NCI-H1930 (cell line): Measurements from ENCODE around the gene PLS1.
A peak's percentile ranks its signal among the peaks of the same experiment; 100 is the strongest.
"Not testable (repeated sequence)": the region's sequence is repeated elsewhere in the genome, so short reads cannot be mapped to it uniquely, and the experiment has no call there.

Source experiments
- DNase-seq, 2 experiments: peaks; one replicate each; lab custom pipeline; 2025; lab: John Stamatoyannopoulos, UW

The PLS1 gene, protein sequence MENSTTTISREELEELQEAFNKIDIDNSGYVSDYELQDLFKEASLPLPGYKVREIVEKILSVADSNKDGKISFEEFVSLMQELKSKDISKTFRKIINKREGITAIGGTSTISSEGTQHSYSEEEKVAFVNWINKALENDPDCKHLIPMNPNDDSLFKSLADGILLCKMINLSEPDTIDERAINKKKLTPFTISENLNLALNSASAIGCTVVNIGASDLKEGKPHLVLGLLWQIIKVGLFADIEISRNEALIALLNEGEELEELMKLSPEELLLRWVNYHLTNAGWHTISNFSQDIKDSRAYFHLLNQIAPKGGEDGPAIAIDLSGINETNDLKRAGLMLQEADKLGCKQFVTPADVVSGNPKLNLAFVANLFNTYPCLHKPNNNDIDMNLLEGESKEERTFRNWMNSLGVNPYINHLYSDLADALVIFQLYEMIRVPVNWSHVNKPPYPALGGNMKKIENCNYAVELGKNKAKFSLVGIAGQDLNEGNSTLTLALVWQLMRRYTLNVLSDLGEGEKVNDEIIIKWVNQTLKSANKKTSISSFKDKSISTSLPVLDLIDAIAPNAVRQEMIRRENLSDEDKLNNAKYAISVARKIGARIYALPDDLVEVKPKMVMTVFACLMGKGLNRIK

DNA sequence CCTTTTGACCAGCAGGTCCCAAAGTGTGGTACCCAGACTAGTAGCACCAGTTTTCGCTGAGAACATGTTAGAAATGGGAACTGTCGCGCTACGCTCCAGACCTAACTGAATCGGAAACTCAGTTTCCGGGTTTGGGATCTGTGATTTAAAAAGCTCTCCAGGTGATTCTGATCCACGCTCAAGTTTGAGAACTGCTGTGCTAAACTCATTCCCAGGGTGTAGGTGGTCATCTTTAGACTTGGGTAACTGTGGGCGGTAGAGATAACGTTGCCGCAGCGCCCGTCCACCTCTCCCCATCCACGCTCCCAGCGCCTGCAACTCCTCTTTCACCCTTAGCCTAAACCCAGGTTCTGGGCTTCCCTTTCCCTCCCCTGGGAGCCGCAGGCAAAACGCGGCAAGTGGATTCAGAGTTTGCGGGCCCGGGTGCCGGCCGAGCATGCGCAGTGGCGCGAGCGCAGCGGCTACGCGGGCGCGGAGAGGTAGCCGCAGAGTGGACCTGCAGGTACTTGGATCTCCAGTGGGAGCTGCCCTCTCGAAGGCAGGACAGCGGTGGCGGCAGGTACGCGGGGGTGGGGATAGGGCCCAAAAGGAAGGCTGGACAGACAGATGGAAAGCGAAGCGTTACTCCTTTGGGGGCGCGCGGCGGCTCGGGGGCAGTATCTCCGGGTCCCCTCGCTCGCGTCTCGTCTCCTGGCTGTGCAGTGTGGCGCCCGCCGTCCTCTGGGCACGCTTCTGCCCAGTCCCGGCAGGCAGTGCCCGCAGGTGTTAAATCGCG, at the start of gene PLS1:
Gene PLS1 (plus strand): TSS at position 443 of the 775 bp plus-strand sequence. CDS start 67,845 bp downstream, outside the sequence.
- peak; percentile 89 for DNase-seq

DNA sequence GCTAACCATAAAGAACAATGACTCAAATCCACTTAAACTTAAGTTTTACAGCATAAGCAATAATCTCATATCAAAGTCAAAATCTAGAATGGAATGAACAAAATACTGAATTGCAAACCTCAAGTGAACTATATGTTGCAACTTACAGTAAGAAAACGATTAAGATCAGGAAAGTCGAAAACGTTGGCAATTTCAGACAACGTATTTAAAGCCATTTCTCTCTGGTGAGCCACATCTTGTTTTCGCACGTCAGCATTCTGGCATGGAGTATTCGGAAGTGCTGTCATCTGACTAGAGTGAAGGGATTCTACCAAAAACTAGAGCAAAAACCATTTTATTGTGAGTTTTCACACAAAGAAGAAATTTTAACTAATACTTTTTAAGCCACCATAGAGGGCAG, 46.2 kb upstream of the PLS1 start:
- no peak for DNase-seq

DNA sequence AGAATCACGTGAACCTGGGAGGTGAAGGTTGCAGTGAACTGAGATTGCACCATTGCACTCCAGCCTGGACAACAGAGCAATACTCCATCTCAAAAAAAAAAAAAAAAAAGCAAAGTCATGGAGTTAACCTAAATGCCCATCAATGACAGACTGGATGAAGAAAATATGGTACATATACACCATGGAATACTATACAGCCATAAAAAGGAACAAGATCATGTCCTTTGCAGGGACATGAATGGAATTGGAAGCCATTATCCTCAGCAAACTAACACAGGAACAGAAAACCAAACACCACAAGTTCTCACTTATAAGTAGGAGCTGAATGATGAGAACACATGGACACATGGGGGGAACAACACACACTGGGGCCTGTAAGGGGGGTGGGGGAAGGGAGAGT, 43.6 kb upstream of the PLS1 start:
- DNase-seq = not testable (repeated sequence)

DNA sequence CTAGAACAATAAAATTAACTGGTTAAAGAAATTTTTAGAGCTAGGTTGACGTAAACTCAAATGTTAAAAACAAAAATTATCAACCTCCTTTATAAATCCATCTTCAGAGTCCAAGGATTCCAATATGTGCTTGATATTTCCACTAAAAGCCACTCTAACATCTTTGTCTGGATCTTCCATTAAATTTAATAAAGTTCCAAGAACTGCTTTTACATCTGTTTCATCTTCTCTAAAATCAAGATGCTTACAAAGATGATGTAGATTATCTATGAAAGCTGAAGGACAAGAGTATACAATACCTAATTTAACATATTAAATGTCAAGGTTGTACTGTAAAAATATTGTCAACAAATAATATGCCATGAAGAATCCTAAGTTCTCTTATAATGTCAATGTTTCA, 42.5 kb upstream of the PLS1 start:
- DNase-seq = no peak

DNA sequence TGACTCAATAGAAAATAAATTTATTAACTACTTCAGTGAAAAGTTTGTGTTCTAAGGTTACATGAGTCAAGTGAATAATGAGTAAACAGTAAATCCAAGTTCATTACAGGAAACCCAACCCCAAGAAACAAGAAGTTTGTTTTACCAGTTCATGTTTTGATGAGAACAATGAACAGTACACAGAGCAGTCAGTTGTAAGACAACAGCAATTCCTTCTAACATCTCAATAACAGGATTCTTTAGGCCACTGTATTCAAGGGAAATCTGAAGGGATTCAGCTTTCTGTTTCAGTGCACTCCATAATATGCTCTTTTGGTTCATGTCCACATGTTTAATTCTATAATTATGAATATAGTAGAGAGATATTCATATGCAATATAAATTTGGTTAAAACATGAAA, 36.1 kb upstream of the PLS1 start:
- DNase-seq = no peak

DNA sequence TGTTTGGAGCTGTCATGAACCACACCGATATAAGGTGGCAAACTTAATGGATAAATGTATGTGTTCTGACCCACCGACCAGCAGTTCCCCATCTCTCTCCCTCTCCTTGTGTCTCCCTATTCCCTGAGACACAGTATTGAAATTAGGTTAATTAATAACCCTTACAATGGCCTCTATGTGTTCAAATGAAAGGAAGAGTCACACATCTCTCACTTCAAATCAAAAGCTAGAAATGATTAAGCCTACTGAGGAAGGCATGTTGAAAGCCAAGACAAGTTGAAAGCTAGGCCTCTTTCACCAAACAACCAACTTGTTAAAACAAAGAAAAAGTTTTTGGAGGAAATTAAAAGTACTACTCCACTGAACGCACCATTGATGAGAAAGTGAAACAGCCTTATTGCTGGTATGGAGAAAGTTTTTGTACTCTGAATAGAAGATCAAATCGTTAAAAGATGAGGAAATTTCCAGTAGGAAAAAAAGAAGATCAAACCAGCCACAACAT, 32.6 kb upstream of the PLS1 start:
- no peak for DNase-seq

DNA sequence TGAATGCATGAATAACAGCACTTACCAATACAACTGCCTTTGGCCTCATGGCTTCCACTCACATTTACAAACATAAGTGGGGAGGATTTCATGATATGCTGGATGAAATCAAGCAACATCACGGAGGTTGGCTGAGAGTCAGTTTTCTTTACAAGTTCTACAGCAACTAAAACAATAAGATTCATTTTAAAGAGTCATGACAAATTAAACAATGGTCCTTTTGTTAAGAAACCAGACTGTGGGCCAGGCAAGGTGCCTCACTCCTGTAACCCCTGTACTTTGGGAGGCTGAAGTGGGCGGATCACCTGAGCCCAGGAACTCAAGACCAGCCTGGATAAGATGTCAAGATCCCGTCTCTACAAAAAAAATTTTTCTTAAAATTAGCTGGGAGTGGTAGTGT, 30.1 kb upstream of the PLS1 start:
- DNase-seq = no peak

DNA sequence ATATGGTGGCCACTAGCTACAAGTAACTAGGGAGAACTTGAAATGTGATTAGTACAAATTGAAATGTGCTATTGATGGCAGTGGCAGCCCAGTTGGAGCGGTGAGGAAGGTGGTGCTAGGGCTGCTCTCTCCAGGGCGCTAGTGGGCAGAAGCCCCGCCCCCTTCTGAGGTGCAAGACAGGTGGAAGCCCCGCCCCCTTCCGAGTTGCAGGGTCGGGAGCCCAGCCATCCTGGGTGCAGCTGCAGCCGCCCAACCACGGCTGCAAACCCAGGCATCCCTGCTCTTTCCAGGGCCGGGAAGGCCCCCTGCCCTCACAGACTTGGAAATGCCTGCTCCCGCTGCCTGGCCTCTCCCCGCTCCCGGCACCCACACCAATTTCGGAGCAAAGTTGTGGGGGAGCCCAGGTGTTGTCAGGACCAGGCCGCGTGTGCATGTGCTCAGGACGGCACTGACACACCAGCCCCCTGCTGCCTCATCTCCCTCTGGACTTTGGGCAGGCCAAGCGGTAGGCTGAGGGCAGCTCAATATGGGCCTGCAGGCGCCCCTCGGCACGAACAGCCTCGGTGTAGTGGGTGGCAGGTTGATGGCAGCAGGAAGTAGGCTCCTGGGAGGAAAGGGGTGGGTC, 27.7 kb upstream of the PLS1 start:
- no peak for DNase-seq

DNA sequence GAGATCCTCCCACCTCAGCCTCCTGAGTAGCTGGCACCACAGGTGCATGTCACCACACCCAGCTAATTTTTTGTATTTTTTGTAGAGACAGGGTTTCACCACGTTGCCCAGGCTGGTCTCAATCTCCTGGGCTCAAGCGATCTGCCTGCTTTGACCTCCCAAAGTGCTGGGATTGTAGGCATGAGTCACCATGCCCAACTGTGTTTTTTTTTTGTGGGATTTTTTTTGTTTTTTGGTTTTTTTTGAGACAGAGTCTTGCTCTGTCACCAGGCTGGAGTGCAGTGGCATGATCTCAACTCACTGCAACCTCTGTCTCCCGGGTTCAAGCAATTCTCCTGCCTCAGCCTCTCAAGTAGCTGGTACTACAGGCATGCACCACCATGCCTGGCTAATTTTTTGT, 26.8 kb upstream of the PLS1 start:
- DNase-seq = not testable (repeated sequence)

DNA sequence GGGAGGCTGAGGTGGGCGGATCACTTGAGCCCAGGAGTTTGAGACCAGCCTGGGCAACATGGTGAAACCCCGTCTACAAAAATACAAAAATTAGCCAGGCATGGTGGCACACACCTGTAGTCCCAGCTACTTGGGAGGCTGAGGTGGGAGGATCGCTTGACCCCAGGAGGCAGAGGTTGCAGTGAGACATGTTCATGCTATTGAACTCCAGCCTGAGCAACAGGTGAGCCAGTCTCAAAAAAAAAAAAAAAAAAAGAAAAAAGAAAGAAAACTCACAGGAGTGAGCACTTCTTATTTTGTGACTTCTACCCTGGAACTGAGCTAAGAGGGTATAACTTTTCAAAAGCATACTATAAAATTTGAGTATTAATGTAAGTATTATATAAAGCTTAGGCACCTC, 22.0 kb upstream of the PLS1 start:
- not testable (repeated sequence) for DNase-seq

DNA sequence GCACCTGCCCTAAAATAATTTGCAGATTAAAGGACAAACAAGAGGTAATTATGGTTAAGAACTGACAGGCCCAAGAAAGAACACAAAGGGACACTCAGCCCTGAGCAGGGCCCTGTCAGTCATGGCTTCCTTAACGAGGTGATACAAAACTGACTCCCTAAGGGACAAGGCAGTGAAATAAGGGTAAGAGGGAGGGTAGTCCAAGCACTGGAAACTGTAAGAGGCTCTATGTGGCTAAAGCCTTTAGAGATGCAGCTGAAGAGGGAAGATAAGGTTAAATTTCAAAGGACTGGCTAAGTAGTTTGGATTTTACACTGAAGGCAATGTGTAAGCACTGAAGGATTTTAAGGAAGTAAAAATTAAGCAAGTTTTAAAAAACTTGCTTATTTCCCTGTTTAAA, 21.5 kb upstream of the PLS1 start:
- DNase-seq = peak in 1 of 2 experiments; percentile 13

DNA sequence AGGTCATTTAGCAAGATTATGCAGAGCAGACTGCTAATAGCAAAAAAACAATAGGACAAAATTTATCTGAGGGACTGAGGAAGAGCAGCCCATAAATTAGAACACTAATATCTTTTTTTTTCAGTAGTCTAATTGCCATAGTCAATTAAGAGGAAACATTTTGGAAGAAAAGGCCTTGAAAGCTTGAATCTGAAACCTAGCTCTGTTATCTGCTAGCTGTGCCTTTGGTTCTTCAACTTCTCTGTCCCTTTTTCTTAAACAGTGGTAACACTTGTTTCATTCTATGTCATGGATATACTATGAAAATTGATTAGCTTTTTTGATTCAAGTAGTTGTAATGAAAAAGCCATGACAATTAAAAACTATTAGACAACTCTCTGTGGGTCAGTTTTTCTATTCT, 19.4 kb upstream of the PLS1 start:
- no peak for DNase-seq

DNA sequence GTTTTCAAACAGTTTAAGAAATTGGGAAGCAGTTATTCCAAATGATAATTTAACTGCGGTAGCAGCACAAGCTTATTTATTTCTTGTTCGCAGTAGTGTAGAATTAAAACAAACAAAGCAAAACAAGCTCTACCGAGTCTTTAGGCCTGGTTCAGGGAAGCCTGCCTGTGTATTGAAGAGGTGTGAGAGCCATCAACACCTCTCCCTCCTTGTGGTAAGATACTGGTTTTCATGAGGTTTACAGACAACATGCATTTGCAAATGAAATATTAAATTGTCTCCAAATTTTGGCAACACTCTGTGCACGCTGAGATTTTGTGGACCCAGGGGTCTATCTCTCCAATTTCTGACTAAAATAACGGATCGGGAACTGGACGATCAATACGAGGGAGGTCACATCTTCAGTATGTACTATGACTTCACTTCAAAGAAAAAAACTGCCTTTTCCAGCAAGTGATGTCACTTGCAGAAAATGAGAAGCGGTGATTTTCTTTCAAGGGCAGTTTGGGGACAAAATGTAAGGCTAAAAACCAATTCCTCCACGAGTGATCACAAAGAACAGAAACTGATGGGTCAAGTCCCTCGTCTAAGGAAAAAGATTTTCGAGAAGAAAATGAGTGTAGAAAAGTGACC, 18.4 kb upstream of the PLS1 start:
- DNase-seq = no peak

DNA sequence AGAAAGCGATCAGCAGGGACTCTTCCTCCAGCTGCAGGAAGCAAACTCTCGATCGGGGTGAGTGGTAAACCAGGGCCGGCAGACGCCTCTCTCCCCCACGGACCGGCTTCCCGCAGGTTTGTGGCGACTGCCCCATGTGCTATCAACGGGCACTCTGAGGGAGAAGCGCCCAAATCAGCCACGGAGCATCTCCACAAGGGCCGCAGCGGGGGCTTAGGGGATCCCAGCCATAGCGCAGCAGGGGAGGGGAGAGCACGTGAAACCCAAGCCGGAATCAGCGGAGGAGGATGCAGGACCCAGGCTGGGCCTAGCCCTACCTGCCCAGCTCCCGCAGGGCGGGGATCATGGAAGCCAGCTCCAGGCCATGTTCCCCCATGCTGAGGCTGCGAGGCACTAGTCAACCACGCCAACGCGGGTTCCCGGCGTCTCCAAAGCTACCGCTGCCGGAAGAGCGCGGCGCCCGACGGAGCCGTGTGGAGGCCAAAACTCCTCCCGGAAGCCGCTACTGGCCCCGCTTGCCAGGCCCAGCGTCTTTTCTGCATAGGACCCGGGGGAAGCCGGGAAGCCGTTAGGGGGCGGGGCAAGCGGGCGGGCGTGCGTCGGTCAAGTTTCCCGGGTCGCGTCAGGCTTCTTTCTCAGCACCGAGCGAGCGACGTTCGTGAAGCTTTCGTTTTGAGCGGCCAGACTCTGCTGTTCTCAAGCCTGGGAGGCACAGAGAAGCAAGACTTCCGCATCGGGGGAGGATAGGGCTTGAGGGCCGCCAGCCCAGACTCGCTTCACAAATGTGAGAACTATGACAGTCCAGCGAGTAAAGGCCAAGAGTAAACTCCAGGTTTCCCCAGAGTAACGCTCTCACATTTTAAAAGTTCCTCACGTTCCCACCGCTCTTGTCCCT, 17.6 kb upstream of the PLS1 start, which contains the start of gene ATR:
Gene ATR (minus strand): TSS at position 405 of the 895 bp plus-strand sequence. CDS start 29 bp downstream, at position 376.
- DNase-seq = peak; percentile 89 to 92

DNA sequence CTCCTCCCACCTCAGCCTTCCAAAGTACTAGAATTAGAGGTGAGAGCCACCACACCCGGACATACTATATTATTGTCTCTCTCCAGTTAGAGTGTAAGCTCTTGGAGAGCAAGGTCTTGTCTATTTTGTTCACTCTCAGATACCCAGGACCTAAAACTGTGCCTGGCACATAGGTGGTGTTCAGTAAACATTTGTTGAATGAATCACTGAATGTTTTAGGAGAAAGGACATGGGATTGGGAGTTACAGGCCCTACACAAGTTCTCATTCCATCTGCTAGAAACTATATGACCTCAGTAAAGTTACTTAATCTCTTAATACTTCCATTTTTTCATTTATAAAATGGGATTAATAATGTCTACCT, 16.2 kb upstream of the PLS1 start:
- DNase-seq = no peak

DNA sequence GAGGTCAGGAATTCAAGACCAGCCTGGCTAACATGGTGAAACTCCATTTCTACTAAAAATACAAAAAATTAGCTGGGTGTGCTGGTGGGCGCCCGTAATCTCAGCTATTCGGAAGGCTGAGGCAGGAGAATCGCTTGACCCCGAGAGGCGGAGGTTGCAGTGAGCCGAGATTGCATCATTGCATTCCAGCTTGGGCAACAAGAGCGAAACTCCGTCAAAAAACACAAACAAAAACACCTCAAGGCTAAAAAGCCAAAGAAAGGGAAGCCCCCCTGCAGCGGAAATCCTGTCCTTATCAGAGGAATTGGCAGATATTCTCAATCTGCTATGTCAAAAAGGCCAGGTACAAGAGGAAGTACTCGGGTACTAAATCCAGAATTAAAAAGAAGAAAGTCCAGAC, 15.1 kb upstream of the PLS1 start:
- not testable (repeated sequence) for DNase-seq

DNA sequence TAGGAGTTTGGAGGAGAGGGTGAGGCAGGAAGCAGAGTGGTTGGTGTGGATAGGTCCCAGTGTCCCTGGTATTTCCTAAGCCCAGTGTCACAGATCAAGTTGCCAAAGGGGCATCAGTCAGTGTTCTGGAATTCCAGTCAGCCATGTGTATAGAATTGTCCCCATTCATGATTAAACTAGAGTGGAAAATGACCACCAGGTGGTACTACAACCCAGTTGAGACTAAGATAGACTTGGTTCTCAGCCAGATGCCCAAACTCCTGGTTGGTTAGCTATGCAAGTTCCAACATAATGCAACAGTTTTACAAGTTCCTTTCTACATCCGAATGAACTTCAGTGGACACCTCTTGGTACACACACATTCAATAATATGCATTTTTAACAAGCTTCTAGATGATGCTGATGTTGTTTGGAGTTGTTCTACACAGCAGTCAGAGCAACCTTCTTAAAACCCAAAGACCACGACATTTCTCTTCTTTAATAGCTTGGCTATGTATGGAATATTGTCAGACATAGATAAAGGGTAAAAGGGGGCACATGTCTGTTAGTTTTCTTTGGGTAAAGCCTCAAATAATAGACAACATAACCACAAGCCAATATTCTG, 9.3 kb upstream of the PLS1 start:
- peak; percentile 23 to 36 for DNase-seq

DNA sequence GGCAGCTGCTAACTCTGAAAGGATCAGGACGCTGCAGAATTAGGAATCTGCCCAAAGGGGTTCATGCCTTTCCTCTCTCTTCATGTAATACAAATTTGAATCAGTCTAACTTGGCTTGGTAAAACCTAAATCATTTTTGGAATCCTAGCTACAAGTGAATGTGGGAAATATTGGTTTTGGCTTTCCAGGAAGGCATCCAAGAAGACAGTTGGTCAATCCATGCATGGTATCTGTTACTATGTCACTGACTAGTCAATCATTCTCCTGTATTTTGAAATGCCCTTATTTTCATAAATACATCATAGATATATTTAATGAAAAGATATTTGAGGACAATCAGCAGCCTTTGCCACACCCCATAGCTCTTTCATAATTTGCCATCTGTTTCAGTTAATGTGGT, 7.5 kb upstream of the PLS1 start:
- no peak for DNase-seq

DNA sequence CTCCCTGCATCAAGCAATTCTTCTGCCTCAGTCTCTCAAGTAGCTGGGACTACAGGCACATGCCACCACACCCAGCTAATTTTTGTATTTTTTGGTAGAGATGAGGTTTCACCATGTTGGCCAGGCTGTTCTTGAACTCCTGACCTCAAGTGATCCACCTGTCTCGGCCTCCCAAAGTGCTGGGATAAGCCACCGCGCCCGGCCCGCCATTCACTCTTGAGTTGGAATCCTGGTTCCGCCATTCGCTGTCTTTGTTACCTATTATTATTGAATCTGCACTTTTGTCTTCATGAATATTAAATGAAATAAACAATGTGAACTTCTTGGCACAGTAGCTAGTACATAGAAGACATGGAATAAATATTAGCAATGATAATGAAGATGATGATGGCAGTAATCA, 3.9 kb upstream of the PLS1 start:
- DNase-seq = not testable (repeated sequence)

DNA sequence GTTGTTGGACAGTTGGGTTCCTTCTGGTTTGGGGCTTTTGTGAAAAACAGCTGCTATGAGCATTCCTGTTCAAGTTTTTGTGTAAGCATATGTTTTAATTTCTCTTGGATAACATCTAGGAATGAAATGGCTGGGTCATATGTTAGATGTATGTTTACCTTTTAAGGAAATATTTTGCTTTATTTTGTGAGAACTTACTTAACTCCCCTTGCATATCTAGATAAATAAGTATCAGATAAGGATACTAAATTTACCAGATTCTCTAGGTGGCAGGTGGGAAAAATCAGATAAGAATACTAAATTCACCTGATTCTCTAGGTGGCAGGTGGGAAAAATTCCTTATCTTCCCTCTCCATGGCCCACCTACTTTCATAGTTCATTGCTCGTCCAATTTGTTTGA, 1.1 kb upstream of the PLS1 start:
- no peak for DNase-seq
